HepG2 (cell line): Measurements from ENCODE around the gene CERT1. TPM values are rescaled to one million over a fixed set of nuclear protein-coding genes. Genes with fewer than 3 reads are reported as not detected.

ENCODE experiments used
- DNMT3B ChIP-seq: conservative IDR thresholded peaks from 2 replicates; pipeline ENCODE4 v1.6.1; 2016; ENCODE audit warnings: missing biosample characterization, control low read depth
- EP300 ChIP-seq, 3 experiments: sonication (generic) in 1 of 3; formaldehyde crosslinking in 1 of 3; IDR thresholded peaks; 2 replicates each; pipeline versions ENCODE4 v1.5.1 to v1.6.1; 2011 to 2020; ENCODE audit warnings: low read depth in 2 of 3, low read length in 2 of 3, borderline replicate concordance in 1 of 3, improper control_type of control experiment in 1 of 3, mild to moderate bottlenecking in 1 of 3, missing genetic modification reagents in 1 of 3, moderate library complexity in 1 of 3
- HBP1 ChIP-seq: IDR thresholded peaks from 2 replicates; pipeline ENCODE4 v1.6.1; 2016; ENCODE audit warnings: low read depth, control low read depth
- HDAC2 ChIP-seq: sonication (generic); formaldehyde crosslinking; IDR thresholded peaks from 2 replicates; pipeline ENCODE4 v1.4.0; 2020; ENCODE audit warnings: missing genetic modification reagents
- HMG20A ChIP-seq: IDR thresholded peaks from 2 replicates; pipeline ENCODE4 v1.6.1; 2016; ENCODE audit warnings: borderline replicate concordance
- ISX ChIP-seq: sonication (generic); formaldehyde crosslinking; conservative IDR thresholded peaks from 2 replicates; pipeline ENCODE4 v1.5.0; 2020; ENCODE audit warnings: missing genetic modification reagents
- JARID2 ChIP-seq: sonication (generic); formaldehyde crosslinking; IDR thresholded peaks from 2 replicates; pipeline ENCODE4 v1.8.1; 2023; ENCODE audit warnings: missing genetic modification reagents, inconsistent platforms; ENCODE audit not compliant: insufficient replicate concordance
- NCOA1 ChIP-seq: sonication (generic); formaldehyde crosslinking; IDR thresholded peaks from 2 replicates; pipeline ENCODE4 v1.9.0; 2021; ENCODE audit warnings: missing genetic modification reagents
- PREB ChIP-seq: sonication (generic); formaldehyde crosslinking; IDR thresholded peaks from 2 replicates; pipeline ENCODE4 v1.4.0; 2020; ENCODE audit warnings: missing genetic modification reagents
- RBAK ChIP-seq: sonication (generic); formaldehyde crosslinking; IDR thresholded peaks from 2 replicates; pipeline ENCODE4 v1.5.1; 2020; ENCODE audit warnings: mild to moderate bottlenecking, missing genetic modification reagents
- SALL2 ChIP-seq: sonication (generic); formaldehyde crosslinking; IDR thresholded peaks from 2 replicates; pipeline ENCODE4 v1.8.1; 2023; ENCODE audit warnings: mild to moderate bottlenecking, missing genetic modification reagents, inconsistent platforms
- SAP130 ChIP-seq: IDR thresholded peaks from 2 replicates; pipeline ENCODE4 v1.6.1; 2016; ENCODE audit warnings: low read depth
- SIX4 ChIP-seq: sonication (generic); formaldehyde crosslinking; IDR thresholded peaks from 2 replicates; pipeline ENCODE4 v1.4.0; 2020; ENCODE audit warnings: missing genetic modification reagents
- SOX6 ChIP-seq, 2 experiments: fragments of 450-650 bp in 1 of 2; sonication (generic) in 1 of 2; formaldehyde crosslinking in 1 of 2; IDR thresholded peaks; 2 replicates each; pipeline versions ENCODE4 v1.4.0 to v1.6.1; 2017 to 2020; ENCODE audit warnings: antibody characterized with exemption in 1 of 2, mild to moderate bottlenecking in 1 of 2, missing genetic modification reagents in 1 of 2
- TCF12 ChIP-seq, 2 experiments: fragments of 450-650 bp in 1 of 2; sonication (generic) in 1 of 2; formaldehyde crosslinking in 1 of 2; IDR thresholded peaks; 2 replicates each; pipeline versions ENCODE4 v1.6.1 to v1.8.0; 2017 to 2022; ENCODE audit warnings: antibody characterized with exemption in 1 of 2, mild to moderate bottlenecking in 1 of 2, missing genetic modification reagents in 1 of 2, moderate library complexity in 1 of 2
- TEAD2 ChIP-seq: sonication (generic); formaldehyde crosslinking; IDR thresholded peaks from 2 replicates; pipeline ENCODE4 v1.9.0; 2021; ENCODE audit warnings: missing genetic modification reagents
- ZNF24 ChIP-seq: fragments of 450-650 bp; IDR thresholded peaks from 2 replicates; pipeline ENCODE4 v1.6.1; 2017; ENCODE audit warnings: antibody characterized with exemption, mild to moderate bottlenecking
- ZNF251 ChIP-seq: sonication (generic); formaldehyde crosslinking; IDR thresholded peaks from 2 replicates; pipeline ENCODE4 v1.9.0; 2021; ENCODE audit warnings: mild to moderate bottlenecking, missing genetic modification reagents
- ZNF350 ChIP-seq: sonication (generic); formaldehyde crosslinking; IDR thresholded peaks from 2 replicates; pipeline ENCODE4 v1.4.0; 2020; ENCODE audit warnings: mild to moderate bottlenecking, low read depth, missing genetic modification reagents, borderline replicate concordance
- ZNF44 ChIP-seq: sonication (generic); formaldehyde crosslinking; IDR thresholded peaks from 2 replicates; pipeline ENCODE4 v1.5.1; 2020; ENCODE audit warnings: mild to moderate bottlenecking, missing genetic modification reagents
- ZSCAN25 ChIP-seq: sonication (generic); formaldehyde crosslinking; IDR thresholded peaks from 2 replicates; pipeline ENCODE4 v1.8.0; 2022; ENCODE audit warnings: mild to moderate bottlenecking, missing genetic modification reagents
- polyA plus RNA-seq, 8 experiments: library from polyadenylated mRNA; depleted of rRNA in 3 of 8; stranded (reverse) in 7 of 8; unstranded in 1 of 8; fragments of >200 nt; fragmentation: Illumina TruSeq in 4 of 8; extraction: Trizol in 4 of 8; gene quantifications; 2 replicates each; pipeline versions ENCODE4 v1.2.1 to v1.2.3, GENCODE V29; 2011 to 2016; ENCODE audit warnings: low read depth in 4 of 8, missing spikeins in 1 of 8, mixed read lengths in 1 of 8; ENCODE audit not compliant: insufficient read depth in 1 of 8
- total RNA-seq, 5 experiments: library from RNA; depleted of rRNA; stranded (reverse); fragments of >200 nt; fragmentation: Illumina TruSeq; extraction: Trizol; gene quantifications; 2 replicates each; pipeline ENCODE4 v1.2.3, GENCODE V29; 2016; ENCODE audit warnings: low read depth in 1 of 5

Gene CERT1
- total and polyA plus RNA-seq, 2 of the 13 experiments (the other 11 are each of a cell fraction or from before 2014, with no cell fraction given): 8.2 to 12.7 TPM

DNA sequence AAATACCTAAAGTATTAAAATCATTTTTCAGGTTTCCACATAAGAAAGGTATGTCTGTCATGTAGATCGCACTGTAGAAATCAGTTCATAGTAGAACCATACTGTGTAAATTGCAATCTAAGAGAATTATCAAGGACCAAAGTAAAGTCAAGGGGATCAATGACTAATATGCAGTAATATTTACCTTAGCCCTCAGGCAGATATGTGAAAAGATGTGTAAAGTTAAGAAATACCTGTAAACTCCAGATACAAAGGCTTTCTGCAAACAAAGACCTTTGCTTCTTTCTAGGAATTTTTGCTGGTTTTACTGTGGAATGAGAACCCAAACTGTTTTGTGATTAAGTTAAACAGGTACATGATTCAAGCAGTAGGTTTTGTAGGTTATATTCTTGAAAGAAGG lies 11.8 kb upstream of the CERT1 start (continued):
- TF ChIP-seq SOX6 (IDR thresholded peaks at IDR 0.05) (no peak), SOX6 (CRISPR knock-in tag; IDR thresholded peaks at IDR 0.05) (peak; percentile 79), NCOA1 (CRISPR knock-in tag) (no peak), HMG20A (CRISPR knock-in tag) (peak; percentile 86; the same call in 1 of the 2 replicates), PREB (no peak), DNMT3B (CRISPR knock-in tag) (no peak), ZNF24 (no peak), SALL2 (CRISPR knock-in tag) (no peak), RBAK (no peak), ZSCAN25 (no peak), SAP130 (CRISPR knock-in tag) (0 out of 2 replicates have a peak, but pooled peaks have one; percentile 35), ZNF350 (CRISPR knock-in tag) (no peak), HBP1 (CRISPR knock-in tag) (no peak), ZNF44 (no peak), SIX4 (CRISPR knock-in tag) (no peak), HDAC2 (CRISPR knock-in tag) (peak; percentile 78), TEAD2 (CRISPR knock-in tag) (no peak), ZNF251 (CRISPR knock-in tag) (no peak), EP300 (IDR thresholded peaks at IDR 0.05; ENCODE audit: low read depth in 2 of 2, low read length in 2 of 2) (peak in 1 of 2 experiments; percentile 31; a peak in 1 of 4 replicates), EP300 (CRISPR knock-in tag; IDR thresholded peaks at IDR 0.05; ENCODE audit: borderline replicate concordance) (no peak), JARID2 (CRISPR knock-in tag) (no peak), TCF12 (IDR thresholded peaks at IDR 0.05) (no peak), TCF12 (CRISPR knock-in tag; IDR thresholded peaks at IDR 0.05) (no peak), ISX (no peak)
